ENCODE measurements around the gene PDK4. TPM values are rescaled to one million over a fixed set of nuclear protein-coding genes. Genes with fewer than 3 reads are reported as not detected.

PDK4 gene
- total RNA-seq, 1 experiment from 2014 or later: 1.2 TPM

GRCh38 chr7:95543312-95543711 lies 53.0 kb downstream of the PDK4 start:
- POLR2A ChIA-PET: interaction anchor here (0.9 to 5.4 kb wide), 2 partner anchors 8 to 145 kb away, joined by 3 to 59 read pairs; no protein-coding TSS in a partner anchor
- peaks cover 21% of the 10 kb centered on the region for H3K4me1 Mint-ChIP-seq (ENCODE audit: insufficient read depth, unreplicated experiment)
- TF ChIP-seq CTCF (IDR thresholded peaks at IDR 0.05; ENCODE audit: unreplicated experiment): no peak
- intact Hi-C loops (cut with micrococcal nuclease): no loop called here
- CTCF ChIA-PET: interaction anchor here (0.6 to 29.2 kb wide), 15 partner anchors 9 to 1634 kb away, joined by 3 to 1114 read pairs (median 8); no protein-coding TSS in a partner anchor
- H3K9me3 Mint-ChIP-seq (ENCODE audit: unreplicated experiment): no peaks in the 10 kb centered on the region
- BruUV-seq (replicated peaks): no TSS peak
- no peak overlapping the region for H3K4me3 Mint-ChIP-seq (ENCODE audit: unreplicated experiment)
- no peak overlapping the region for H3K27ac Mint-ChIP-seq (ENCODE audit: low read depth, unreplicated experiment)
- DNase-seq (ENCODE audit: unreplicated experiment): no peak
- peaks cover 30% of the 10 kb centered on the region for H3K27me3 Mint-ChIP-seq (ENCODE audit: insufficient read depth, unreplicated experiment)
- no peaks in the 10 kb centered on the region for H3K36me3 Mint-ChIP-seq (ENCODE audit: insufficient read depth, unreplicated experiment)

GRCh38 chr7:95540366-95540765 lies 56.0 kb downstream of the PDK4 start:
- ChIA-PET CTCF (interaction anchor here (1.1 to 29.2 kb wide), 6 partner anchors 11 to 149 kb away, joined by 3 to 1114 read pairs (median 8); no protein-coding TSS in a partner anchor), POLR2A (interaction anchor here (0.8 to 1.1 kb wide), 3 partner anchors 10 to 143 kb away, joined by 3 to 4 read pairs (median 3); no protein-coding TSS in a partner anchor)
- Mint-ChIP-seq H3K9me3 (ENCODE audit: unreplicated experiment) (no peaks in the 10 kb centered on the region), H3K27ac (ENCODE audit: low read depth, unreplicated experiment) (no peak overlapping the region), H3K36me3 (ENCODE audit: insufficient read depth, unreplicated experiment) (no peaks in the 10 kb centered on the region), H3K27me3 (ENCODE audit: insufficient read depth, unreplicated experiment) (peaks cover 44% of the 10 kb centered on the region), H3K4me3 (ENCODE audit: unreplicated experiment) (no peak overlapping the region), H3K4me1 (ENCODE audit: insufficient read depth, unreplicated experiment) (peaks cover 10% of the 10 kb centered on the region)
- no peak for TF ChIP-seq CTCF (IDR thresholded peaks at IDR 0.05; ENCODE audit: unreplicated experiment)
- intact Hi-C loops (cut with micrococcal nuclease): no loop called here
- BruUV-seq (replicated peaks): no TSS peak
- DNase-seq (ENCODE audit: unreplicated experiment): no peak

- peaks cover 44% of the 10 kb centered on the region for H3K27me3 Mint-ChIP-seq (ENCODE audit: insufficient read depth, unreplicated experiment)
- no peaks in the 10 kb centered on the region for H3K9me3 Mint-ChIP-seq (ENCODE audit: unreplicated experiment)
- H3K36me3 Mint-ChIP-seq (ENCODE audit: insufficient read depth, unreplicated experiment): no peaks in the 10 kb centered on the region
- no peak for TF ChIP-seq CTCF (IDR thresholded peaks at IDR 0.05; ENCODE audit: unreplicated experiment)
- BruUV-seq (replicated peaks): no TSS peak
- H3K27ac Mint-ChIP-seq (ENCODE audit: low read depth, unreplicated experiment): no peak overlapping the region
- intact Hi-C loops (cut with micrococcal nuclease): no loop called here
- POLR2A ChIA-PET: interaction anchor here (0.9 to 1.1 kb wide), 2 partner anchors 10 to 11 kb away, joined by 3 to 4 read pairs; no protein-coding TSS in a partner anchor
- CTCF ChIA-PET: interaction anchor here (1.1 to 29.2 kb wide), 6 partner anchors 10 to 150 kb away, joined by 3 to 1114 read pairs (median 12); no protein-coding TSS in a partner anchor
- no peak for DNase-seq (ENCODE audit: unreplicated experiment)
- no peak overlapping the region for H3K4me3 Mint-ChIP-seq (ENCODE audit: unreplicated experiment)
- H3K4me1 Mint-ChIP-seq (ENCODE audit: insufficient read depth, unreplicated experiment): peaks cover under 1% of the 10 kb centered on the region
Measured at GRCh38 chr7:95539426-95539825, 56.9 kb downstream of the PDK4 start.

- no peaks in the 10 kb centered on the region for H3K36me3 Mint-ChIP-seq (ENCODE audit: insufficient read depth, unreplicated experiment)
- POLR2A ChIA-PET: no interaction called here
- no peaks in the 10 kb centered on the region for H3K4me1 Mint-ChIP-seq (ENCODE audit: insufficient read depth, unreplicated experiment)
- no TSS peak for BruUV-seq (replicated peaks)
- H3K4me3 Mint-ChIP-seq (ENCODE audit: unreplicated experiment): no peak overlapping the region
- CTCF ChIA-PET: interaction anchor here (3.2 to 29.2 kb wide), 3 partner anchors 8 to 152 kb away, joined by 13 to 1114 read pairs (median 98); no protein-coding TSS in a partner anchor
- intact Hi-C loops (cut with micrococcal nuclease): no loop called here
- H3K9me3 Mint-ChIP-seq (ENCODE audit: unreplicated experiment): no peaks in the 10 kb centered on the region
- H3K27me3 Mint-ChIP-seq (ENCODE audit: insufficient read depth, unreplicated experiment): peaks cover 44% of the 10 kb centered on the region
- no peak overlapping the region for H3K27ac Mint-ChIP-seq (ENCODE audit: low read depth, unreplicated experiment)
- no peak for TF ChIP-seq CTCF (IDR thresholded peaks at IDR 0.05; ENCODE audit: unreplicated experiment)
- no peak for DNase-seq (ENCODE audit: unreplicated experiment)
Measured at GRCh38 chr7:95537468-95537867, 58.8 kb downstream of the PDK4 start.
